Putamen (tissue), 1 donor: ENCODE measurements around the gene WNK4.
"Not testable (repeated sequence)": the region's sequence is repeated elsewhere in the genome, so short reads cannot be mapped to it uniquely, and the experiment has no call there.

Experiments
- DNase-seq: peaks from one replicate; pipeline ENCODE4 v3.0.0-alpha.2; 2016; ENCODE audit warnings: low spot score

The WNK4 gene

GRCh38 chr17:42779936-42780850, at the start of gene WNK4:
Gene WNK4 (plus strand): TSS chr17:42780610. CDS start chr17:42780699, 89 bp downstream.
- DNase-seq = no peak

GRCh38 chr17:42740699-42741098, 39.7 kb upstream of the WNK4 start:
- DNase-seq = no peak

DNA sequence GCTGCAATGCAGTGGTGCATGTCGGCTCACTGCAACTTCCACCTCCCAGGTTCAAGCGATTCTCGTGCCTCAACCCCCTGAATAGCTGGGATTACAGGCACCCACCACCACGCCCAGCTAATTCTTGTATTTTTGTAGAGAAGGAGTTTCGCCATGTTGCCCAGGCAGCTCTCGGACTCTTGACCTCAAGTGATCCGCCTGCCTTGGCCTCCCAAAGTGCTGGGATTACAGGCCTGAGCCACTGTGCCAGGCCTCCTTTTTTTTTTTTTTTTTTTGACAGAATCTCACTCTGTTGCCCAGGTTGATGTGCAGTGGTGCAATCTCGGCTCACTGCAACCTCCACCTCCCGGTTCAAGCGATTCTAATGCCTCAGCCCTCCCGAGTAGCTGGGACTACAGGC, 37.5 kb upstream of the WNK4 start:
- not testable (repeated sequence) for DNase-seq

DNA sequence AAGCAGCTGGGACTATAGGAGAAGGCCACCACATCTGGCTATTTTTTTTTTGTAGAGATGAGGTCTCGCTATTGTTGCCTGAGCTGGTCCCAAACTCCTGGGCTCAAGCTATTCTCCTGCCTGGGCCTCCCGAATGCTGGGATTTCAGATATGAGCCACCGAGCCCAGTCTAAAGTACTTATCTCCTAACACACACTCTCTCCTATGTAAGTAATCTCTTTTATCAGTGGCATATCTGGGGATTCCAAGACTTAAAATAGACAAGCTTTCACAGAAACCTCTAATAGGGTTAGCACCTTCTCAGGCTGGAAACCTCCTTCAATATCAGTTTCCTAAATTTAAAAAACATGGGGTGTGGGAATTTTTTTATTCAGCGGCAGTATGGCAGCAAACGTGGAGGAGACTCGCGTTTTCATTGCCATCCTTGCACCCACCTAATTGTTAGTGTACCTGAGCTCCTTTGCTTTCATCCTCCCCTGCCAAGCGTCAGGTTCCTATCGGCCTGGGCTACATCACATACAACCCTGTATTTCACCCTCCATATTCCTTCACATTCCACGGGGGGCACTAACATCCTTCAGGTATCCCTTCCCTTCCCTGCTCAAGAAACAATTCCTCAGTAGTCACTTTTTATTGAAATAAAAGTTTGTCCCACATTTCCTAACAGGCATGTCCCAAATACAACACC, 36.7 kb upstream of the WNK4 start:
- no peak for DNase-seq

GRCh38 chr17:42744283-42744805, 36.1 kb upstream of the WNK4 start:
- DNase-seq = peak; percentile 42

DNA sequence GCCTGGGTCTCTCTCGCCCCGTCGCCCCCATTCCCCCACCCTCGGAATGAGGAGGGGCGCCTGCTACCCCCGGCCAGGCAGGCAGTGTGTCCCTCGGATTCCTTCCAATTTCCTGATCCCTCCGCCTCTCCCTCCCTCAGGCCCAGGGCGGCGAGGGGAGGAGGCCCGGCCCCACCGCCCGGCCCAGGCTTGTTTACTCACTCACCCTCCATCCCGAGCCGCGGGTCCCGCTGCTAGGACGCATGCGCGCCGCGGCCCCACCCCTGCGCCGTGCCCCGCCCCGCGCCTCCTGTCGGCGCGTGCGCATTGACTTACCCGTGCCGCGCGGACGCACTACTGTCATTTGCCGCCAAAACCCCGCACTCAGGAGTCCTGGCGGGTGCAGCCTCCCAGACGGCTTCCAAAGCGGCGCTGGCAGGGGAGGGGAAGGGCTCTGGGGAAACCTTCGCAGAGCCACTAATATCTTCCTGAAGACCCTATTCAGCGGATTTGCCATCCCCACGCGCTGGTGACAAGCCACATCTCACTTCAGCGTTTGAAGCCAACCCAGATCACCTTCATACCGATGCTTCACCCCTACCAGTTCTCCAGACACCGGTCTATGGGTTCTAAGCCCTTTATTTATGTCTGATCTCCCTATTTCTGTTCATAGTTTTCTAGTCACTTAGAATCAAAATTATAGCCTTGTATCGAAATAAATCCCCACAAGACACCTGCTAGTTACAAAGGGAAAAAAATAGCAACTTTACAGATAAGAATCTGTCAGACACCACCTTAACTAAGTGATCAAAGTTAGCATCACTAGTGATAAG, 35.4 kb upstream of the WNK4 start, which contains the start of gene EZH1:
EZH1 (minus strand) TSS at position 235 of the 812 bp plus-strand sequence. CDS start 16,099 bp downstream, outside the sequence.
- peak; percentile 91 for DNase-seq

GRCh38 chr17:42748202-42748907, 32.1 kb upstream of the WNK4 start:
- DNase-seq = no peak

DNA sequence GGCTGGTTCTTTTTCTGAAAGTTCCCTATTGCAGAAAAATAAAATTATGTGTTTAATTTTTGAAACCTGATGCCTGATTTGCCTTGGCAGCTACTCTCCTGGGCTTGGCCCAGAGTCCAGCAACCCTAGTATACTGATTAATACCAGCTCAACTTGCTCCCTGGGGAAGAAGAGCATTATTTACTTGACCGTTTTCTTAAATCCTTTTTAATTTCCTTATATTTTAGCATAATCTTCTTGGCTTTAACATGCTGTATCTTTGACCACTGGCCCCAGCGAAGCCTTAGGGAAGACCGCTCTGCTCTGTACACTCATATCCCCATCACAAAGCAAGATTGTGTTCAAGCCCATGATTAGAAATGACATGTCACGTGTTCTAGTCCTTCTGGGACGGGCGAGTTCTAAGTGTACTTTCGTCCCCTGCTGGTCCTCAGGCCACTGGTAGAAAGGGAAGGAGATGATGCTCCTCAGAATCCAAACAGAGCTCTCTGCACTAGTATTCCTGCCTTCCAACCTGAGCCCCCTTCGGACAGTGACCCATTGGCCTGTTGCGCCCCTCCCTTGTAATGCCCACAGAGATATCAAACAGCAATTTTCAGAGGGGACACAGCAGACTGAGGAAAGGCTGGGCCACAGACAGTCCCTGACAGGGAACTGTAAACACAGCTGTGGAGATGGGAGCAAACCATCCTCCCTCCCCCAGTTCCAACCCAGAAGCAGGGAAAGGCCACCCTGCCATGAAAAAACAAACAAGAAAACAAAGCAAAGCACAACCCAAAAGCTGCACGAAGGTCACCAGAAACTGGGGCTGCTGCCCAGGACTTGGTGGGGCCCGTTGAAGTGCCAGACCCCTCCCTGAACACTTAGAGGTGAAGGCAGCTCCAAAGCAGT, 31.3 kb upstream of the WNK4 start:
- DNase-seq = no peak

- DNase-seq = no peak
Observed at GRCh38 chr17:42750739-42751344, 29.6 kb upstream of the WNK4 start.

DNA sequence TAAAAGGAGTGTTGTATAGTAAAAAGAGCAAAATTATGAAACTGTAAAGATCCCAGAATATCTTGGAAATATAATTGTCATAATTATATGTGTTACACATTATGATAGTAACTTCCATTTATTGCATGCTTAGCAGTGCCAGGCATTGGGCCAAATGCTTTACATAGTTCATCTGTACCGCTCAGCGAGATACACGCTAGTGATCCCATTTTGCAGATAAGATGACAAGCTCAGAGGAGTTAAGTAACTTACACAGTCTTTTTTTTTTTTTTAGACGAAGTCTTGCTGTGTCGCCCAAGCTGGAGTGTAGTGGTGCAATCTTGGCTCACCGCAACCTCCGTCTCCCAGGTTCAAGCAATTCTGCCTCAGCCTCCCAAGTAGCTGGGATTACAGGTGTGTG, 28.8 kb upstream of the WNK4 start:
- DNase-seq = no peak

DNA sequence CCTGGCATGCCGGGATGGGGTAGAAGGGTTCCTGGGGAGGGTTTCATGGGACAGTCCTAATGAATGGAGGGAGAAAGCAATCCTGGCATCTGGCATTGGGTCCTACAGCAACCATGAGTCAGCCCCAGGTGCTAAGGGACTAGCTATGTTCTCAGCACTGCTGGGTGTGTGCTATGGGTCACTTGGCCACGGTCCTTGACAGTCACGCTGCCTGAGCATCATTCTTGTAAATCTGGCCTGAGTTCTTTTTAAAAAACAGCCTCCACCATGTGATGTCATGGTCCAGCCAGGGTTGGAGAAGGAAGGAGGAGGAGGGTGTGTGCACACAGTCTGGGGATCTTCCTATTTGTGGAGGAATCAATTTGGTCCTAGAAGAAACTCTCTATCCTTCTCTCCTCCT, 25.6 kb upstream of the WNK4 start:
- DNase-seq = no peak

DNA sequence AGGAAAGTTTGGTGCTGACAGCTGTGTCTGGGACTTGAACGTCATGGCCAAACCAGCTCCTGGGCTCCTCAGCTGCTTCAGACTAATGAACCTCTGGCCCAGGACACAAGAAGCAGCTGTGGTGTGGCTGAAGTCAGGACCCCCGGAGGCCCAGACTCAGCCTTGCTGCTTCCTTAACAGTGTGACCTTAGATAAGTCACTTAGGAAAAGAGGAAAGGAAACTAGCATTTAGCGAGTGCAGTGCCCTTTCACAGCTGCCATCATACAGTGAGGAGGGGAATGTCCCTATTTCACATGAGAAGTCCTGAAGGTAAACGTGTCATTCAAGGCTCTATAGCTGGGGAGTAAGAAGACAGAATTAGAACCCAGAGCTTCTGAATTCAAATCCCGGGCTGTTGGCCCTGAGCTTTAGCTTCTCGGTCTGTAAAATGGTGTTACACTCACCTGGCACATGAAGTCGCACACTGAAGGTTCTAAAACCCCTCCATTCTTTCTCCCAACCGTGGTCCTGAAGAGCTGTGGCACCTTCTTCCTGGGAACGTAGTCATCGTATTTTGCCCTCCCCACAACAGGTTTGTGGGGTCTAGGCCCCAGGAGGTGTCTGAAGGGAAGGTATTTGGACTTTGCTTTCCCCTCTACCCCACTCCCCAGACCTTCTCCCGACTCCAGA, 20.3 kb upstream of the WNK4 start:
- no peak for DNase-seq

- no peak for DNase-seq
Observed at GRCh38 chr17:42760652-42761581, 19.5 kb upstream of the WNK4 start, which contains the start of gene RAMP2. Gene RAMP2 (plus strand): TSS chr17:42761227. CDS start chr17:42761262, 35 bp downstream.

GRCh38 chr17:42761638-42762037, 18.8 kb upstream of the WNK4 start:
- no peak for DNase-seq

GRCh38 chr17:42766124-42766523, 14.3 kb upstream of the WNK4 start:
- no peak for DNase-seq

DNA sequence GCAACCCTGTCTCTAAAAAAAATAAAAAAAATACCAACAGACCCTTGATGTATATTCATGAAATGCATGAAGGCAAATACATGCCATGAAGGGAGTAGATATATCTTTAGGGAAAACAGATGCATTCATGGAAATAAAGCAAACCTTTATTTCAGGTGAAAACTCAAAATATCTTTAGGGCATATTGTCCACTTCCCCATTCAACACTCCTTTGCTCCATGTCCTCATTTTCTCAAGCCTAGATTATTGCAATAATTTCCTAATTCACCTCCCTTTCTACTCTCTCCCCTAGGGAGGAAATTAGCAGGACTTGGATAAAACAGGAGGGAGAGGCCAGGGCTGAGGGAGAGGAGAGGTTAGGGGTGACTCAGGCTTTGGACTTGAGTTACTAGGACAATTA, 12.9 kb upstream of the WNK4 start:
- DNase-seq = no peak

- not testable (repeated sequence) for DNase-seq
Observed at GRCh38 chr17:42768006-42768405, 12.4 kb upstream of the WNK4 start.

GRCh38 chr17:42769964-42770363, 10.4 kb upstream of the WNK4 start:
- DNase-seq = not testable (repeated sequence)
